Loucy (cell line): ENCODE measurements around the gene MILR1.
"Not testable (repeated sequence)": the region's sequence is repeated elsewhere in the genome, so short reads cannot be mapped to it uniquely, and the experiment has no call there.

Source experiments
- H2AFZ ChIP-seq: fragments of 200-600 bp; sonication (generic); 2 replicates; pipeline ENCODE4 v1.6.0; 2016; ENCODE audit warnings: antibody characterized with exemption, mild to moderate bottlenecking, low read length, moderate library complexity
- H3F3A ChIP-seq: fragments of 200-600 bp; 2 replicates; pipeline ENCODE4 v1.6.0; 2016; ENCODE audit warnings: antibody characterized with exemption, low read depth, mild to moderate bottlenecking
- H3K27me3 ChIP-seq: fragments of 200-600 bp; sonication (generic); 2 replicates; pipeline ENCODE4 v1.6.1; 2014; ENCODE audit warnings: low read length, mild to moderate bottlenecking; ENCODE audit not compliant: insufficient read depth, poor library complexity, severe bottlenecking
- H3K36me3 ChIP-seq: fragments of 200-600 bp; sonication (generic); 2 replicates; pipeline ENCODE4 v1.6.1; 2016; ENCODE audit warnings: low read length; ENCODE audit not compliant: insufficient read depth
- H3K4me1 ChIP-seq: fragments of 200-600 bp; sonication (generic); 2 replicates; pipeline ENCODE4 v1.5.1; 2014; ENCODE audit warnings: low read length, mild to moderate bottlenecking; ENCODE audit not compliant: insufficient read depth, poor library complexity, severe bottlenecking
- H3K4me2 ChIP-seq: fragments of 200-600 bp; sonication (generic); 2 replicates; pipeline ENCODE4 v1.6.0; 2014; ENCODE audit warnings: antibody characterized with exemption, low read length, low read depth, mild to moderate bottlenecking; ENCODE audit not compliant: poor library complexity, severe bottlenecking
- H3K4me3 ChIP-seq: fragments of 200-600 bp; sonication (generic); 2 replicates; pipeline ENCODE4 v1.5.1; 2014; ENCODE audit warnings: low read length, mild to moderate bottlenecking, mixed read lengths; ENCODE audit not compliant: poor library complexity, severe bottlenecking
- H3K79me2 ChIP-seq: fragments of 200-600 bp; sonication (generic); 2 replicates; pipeline ENCODE4 v1.6.1; 2014; ENCODE audit warnings: low read length; ENCODE audit not compliant: insufficient read depth
- H3K9ac ChIP-seq: fragments of 200-600 bp; sonication (generic); 2 replicates; pipeline ENCODE4 v1.6.0; 2014; ENCODE audit warnings: mild to moderate bottlenecking, low read depth, low read length, moderate library complexity; ENCODE audit not compliant: poor library complexity, severe bottlenecking
- H3K9me2 ChIP-seq: fragments of 200-600 bp; sonication (generic); replicated peaks from 2 replicates; pipeline ENCODE4 v1.6.1; 2016; ENCODE audit warnings: low read depth, low read length, mixed read lengths
- H3K9me3 ChIP-seq: fragments of 200-600 bp; sonication (generic); 2 replicates; pipeline ENCODE4 v1.6.1; 2014; ENCODE audit warnings: mild to moderate bottlenecking, antibody characterized with exemption, low read length, low read depth; ENCODE audit not compliant: insufficient read depth
- H4K20me1 ChIP-seq: fragments of 200-600 bp; sonication (generic); 2 replicates; pipeline ENCODE4 v1.6.0; 2014; ENCODE audit warnings: antibody characterized with exemption, low read length, mild to moderate bottlenecking; ENCODE audit not compliant: insufficient read depth, poor library complexity, severe bottlenecking
- CTCF ChIP-seq: fragments of 200-600 bp; sonication (generic); conservative IDR thresholded peaks from 2 replicates; pipeline ENCODE4 v1.5.1; 2014; ENCODE audit warnings: mild to moderate bottlenecking, antibody characterized with exemption, low read length
- EZH2phosphoT487 ChIP-seq: fragments of 200-600 bp; IDR thresholded peaks from 2 replicates; pipeline ENCODE4 v1.6.1; 2018; ENCODE audit warnings: antibody characterized with exemption, mild to moderate bottlenecking, moderate library complexity, borderline replicate concordance

MILR1 gene

GRCh38 chr17:64460955-64461354 is 12.0 kb downstream of the MILR1 start:
- no peak overlapping the region for H2AFZ ChIP-seq
- no peaks in the 10 kb centered on the region for H3K36me3 ChIP-seq
- no peaks in the 10 kb centered on the region for H3F3A ChIP-seq
- no peak overlapping the region for H3K4me3 ChIP-seq
- no peak overlapping the region for H3K4me2 ChIP-seq
- TF ChIP-seq CTCF, result no peak
- TF ChIP-seq EZH2phosphoT487, result no peak
- H3K9me2 ChIP-seq, result no peaks in the 10 kb centered on the region
- no peaks in the 10 kb centered on the region for H3K9me3 ChIP-seq
- no peak overlapping the region for H3K9ac ChIP-seq
- H3K79me2 ChIP-seq, result no peaks in the 10 kb centered on the region
- H4K20me1 ChIP-seq, result no peaks in the 10 kb centered on the region
- H3K4me1 ChIP-seq, result peaks cover 11% of the 10 kb centered on the region
- H3K27me3 ChIP-seq, result no peaks in the 10 kb centered on the region

- peaks cover 4% of the 10 kb centered on the region for H3K4me1 ChIP-seq
- no peak overlapping the region for H3K4me3 ChIP-seq
- no peaks in the 10 kb centered on the region for H4K20me1 ChIP-seq
- no peaks in the 10 kb centered on the region for H3F3A ChIP-seq
- no peaks in the 10 kb centered on the region for H3K9me2 ChIP-seq
- no peaks in the 10 kb centered on the region for H3K9me3 ChIP-seq
- H2AFZ ChIP-seq, result no peak overlapping the region
- TF ChIP-seq CTCF (no peak), EZH2phosphoT487 (no peak)
- no peaks in the 10 kb centered on the region for H3K79me2 ChIP-seq
- no peaks in the 10 kb centered on the region for H3K27me3 ChIP-seq
- H3K9ac ChIP-seq, result no peak overlapping the region
- H3K4me2 ChIP-seq, result no peak overlapping the region
- no peaks in the 10 kb centered on the region for H3K36me3 ChIP-seq
Observed at GRCh38 chr17:64461788-64462187, 12.9 kb downstream of the MILR1 start.

GRCh38 chr17:64466019-64466735 is 17.3 kb downstream of the MILR1 start:
- Histone ChIP-seq H3K9me2 (no peaks in the 10 kb centered on the region), H3K9ac (no peak overlapping the region), H3K4me1 (no peaks in the 10 kb centered on the region), H3K4me3 (no peak overlapping the region), H3F3A (no peaks in the 10 kb centered on the region), H3K36me3 (no peaks in the 10 kb centered on the region), H3K27me3 (no peaks in the 10 kb centered on the region), H2AFZ (no peak overlapping the region), H3K9me3 (no peaks in the 10 kb centered on the region), H4K20me1 (no peaks in the 10 kb centered on the region), H3K79me2 (no peaks in the 10 kb centered on the region), H3K4me2 (no peak overlapping the region)
- TF ChIP-seq EZH2phosphoT487, result no peak
- TF ChIP-seq CTCF, result no peak

GRCh38 chr17:64466834-64467233 is 17.9 kb downstream of the MILR1 start:
- H3K4me1 ChIP-seq, H3K79me2 ChIP-seq, H3K36me3 ChIP-seq: not testable (repeated sequence)

More at GRCh38 chr17:64466834-64467233, 17.9 kb downstream of the MILR1 start:
- H3K9me3 ChIP-seq, H3K9me2 ChIP-seq, H3K4me3 ChIP-seq, H3K9ac ChIP-seq, H3F3A ChIP-seq, H2AFZ ChIP-seq, H3K4me2 ChIP-seq, H3K27me3 ChIP-seq, H4K20me1 ChIP-seq: not testable (repeated sequence)
